Body of pancreas (tissue), 4 donors: ENCODE results near the gene AMZ2. TPM values are rescaled to one million over a fixed set of nuclear protein-coding genes. Genes with fewer than 3 reads are reported as not detected.
"Not testable (repeated sequence)": the region's sequence is repeated elsewhere in the genome, so short reads cannot be mapped to it uniquely, and the experiment has no call there.

ENCODE experiments used
- ATAC-seq: fragments of 150-250 bp; one replicate; pipeline ENCODE4 v1.9.1; 2016
- DNase-seq, 4 donors: peaks; one replicate each; pipeline ENCODE4 v3.0.0-alpha.2; 2019
- H3K27ac ChIP-seq, 4 donors: fragments of 200-600 bp; sonication (generic); 1 replicate in 3 of 4; 2 replicates in 1 of 4; pipeline versions ENCODE4 v1.5.1 to v1.6.1; 2016 to 2019; ENCODE audit warnings: mild to moderate bottlenecking in 1 of 4, mixed read lengths in 1 of 4, moderate library complexity in 1 of 4
- H3K27me3 ChIP-seq, 2 donors: fragments of 200-600 bp; sonication (generic); one replicate each; pipeline ENCODE4 v1.6.0; 2016; ENCODE audit warnings: mild to moderate bottlenecking in 1 of 2
- H3K36me3 ChIP-seq, 2 donors: fragments of 200-600 bp; sonication (generic); replicated peaks in 1 of 2; 2 replicates each; pipeline ENCODE4 v1.5.1; 2016; ENCODE audit warnings: low read depth in 2 of 2; ENCODE audit not compliant: insufficient read depth in 1 of 2
- H3K4me1 ChIP-seq: fragments of 200-600 bp; sonication (generic); one replicate; pipeline ENCODE4 v1.6.0; 2016
- H3K4me3 ChIP-seq, 2 donors: fragments of 200-600 bp; sonication (generic); 1 replicate in 1 of 2; 2 replicates in 1 of 2; pipeline ENCODE4 v1.5.1; 2016 to 2019
- H3K9me3 ChIP-seq, 3 donors: fragments of 200-600 bp; sonication (generic); 1 replicate in 2 of 3; 2 replicates in 1 of 3; pipeline ENCODE4 v1.5.1; 2016
- CTCF ChIP-seq, 7 experiments: fragments of 450-650 bp in 4 of 7; fragments of 200-600 bp in 3 of 7; sonication (generic) in 3 of 7; IDR thresholded peaks; one replicate each; pipeline ENCODE4 v1.5.1; 2016 to 2019; ENCODE audit warnings: antibody characterized with exemption in 7 of 7
- POLR2A ChIP-seq, 3 donors: fragments of 450-650 bp; IDR thresholded peaks; one replicate each; pipeline ENCODE4 v1.6.1; 2016; ENCODE audit warnings: antibody characterized with exemption in 3 of 3, mild to moderate bottlenecking in 2 of 3
- WGBS, 2 donors: methylation state at CpG; one replicate each; pipeline ENCODE4 v1.1.5; 2017; 5-methylcytosine and 5-hydroxymethylcytosine counted together
- intact Hi-C: fragments of 100-400 bp; cut with DNase I; formaldehyde crosslinking; loops from one replicate; pipeline ENCODE4 v1.15.1; 2023
- total RNA-seq, 2 donors: library from RNA; depleted of rRNA; stranded (reverse); fragments of >200 nt; gene quantifications; one replicate each; pipeline ENCODE4 v1.1.0, GENCODE V29; 2016

The AMZ2 gene
- total RNA-seq, 2 donors from 2014 or later = 23.3 to 28.3 TPM

- H3K27me3 ChIP-seq = no peaks in the 10 kb centered on the region
- DNase-seq (peak in 3 of 4 donors; percentile 57 to 66 (median 60)), ATAC-seq (peak; percentile 38)
- no peak for TF ChIP-seq CTCF (IDR thresholded peaks at IDR 0.05)
- TF ChIP-seq POLR2A (IDR thresholded peaks at IDR 0.05) = no peak
- peak overlapping the region; percentile 54 to 67 for H3K4me3 ChIP-seq
- H3K36me3 ChIP-seq = no peaks in the 10 kb centered on the region
- WGBS, 2 donors = 1% methylated on average over 15 to 19 of the region's 19 CpGs
- peak overlapping the region; percentile 73 to 94 (median 88) for H3K27ac ChIP-seq
- peaks cover 7% of the 10 kb centered on the region for H3K4me1 ChIP-seq
- H3K9me3 ChIP-seq = no peaks in the 10 kb centered on the region
- intact Hi-C loops = no loop called here
Measured at GRCh38 chr17:68248199-68248825, 469 bp downstream of the AMZ2 start.

- no peaks in the 10 kb centered on the region for H3K36me3 ChIP-seq
- DNase-seq (no peak), ATAC-seq (no peak)
- H3K4me3 ChIP-seq = no peak overlapping the region
- H3K4me1 ChIP-seq = peaks cover 7% of the 10 kb centered on the region
- H3K27ac ChIP-seq = peak overlapping the region in 3 of 4 donors; percentile 11 to 94 (median 84)
- TF ChIP-seq CTCF (IDR thresholded peaks at IDR 0.05) = no peak
- TF ChIP-seq POLR2A (IDR thresholded peaks at IDR 0.05) = no peak
- intact Hi-C loops = no loop called here
- no peaks in the 10 kb centered on the region for H3K27me3 ChIP-seq
- WGBS, 2 donors = 68% methylated on average over 5 of the region's 5 CpGs
- H3K9me3 ChIP-seq = no peaks in the 10 kb centered on the region
Measured at GRCh38 chr17:68248891-68249290, 1.0 kb downstream of the AMZ2 start.

- H3K4me1 ChIP-seq = peaks cover 7% of the 10 kb centered on the region
- no peak overlapping the region for H3K4me3 ChIP-seq
- ATAC-seq = no peak
- DNase-seq = no peak
- no peaks in the 10 kb centered on the region for H3K9me3 ChIP-seq
- H3K36me3 ChIP-seq = no peaks in the 10 kb centered on the region
- TF ChIP-seq POLR2A (IDR thresholded peaks at IDR 0.05) (no peak), CTCF (IDR thresholded peaks at IDR 0.05) (no peak)
- intact Hi-C loops = no loop called here
- no peak overlapping the region for H3K27ac ChIP-seq
- no peaks in the 10 kb centered on the region for H3K27me3 ChIP-seq
- 60 to 65% methylated on average over 7 of the region's 7 CpGs for WGBS, 2 donors
Measured at GRCh38 chr17:68249354-68249765, 1.5 kb downstream of the AMZ2 start.

- 78 to 91% methylated on average over 7 of the region's 7 CpGs for WGBS, 2 donors
- DNase-seq, ATAC-seq, H3K27me3 ChIP-seq, H3K27ac ChIP-seq, H3K36me3 ChIP-seq, H3K4me3 ChIP-seq, H3K4me1 ChIP-seq, H3K9me3 ChIP-seq, intact Hi-C loops: not testable (repeated sequence)
Measured at GRCh38 chr17:68253426-68253825, 5.6 kb downstream of the AMZ2 start.

GRCh38 chr17:68255151-68255550 lies 7.3 kb downstream of the AMZ2 start:
- intact Hi-C loops = no loop called here
- H3K36me3 ChIP-seq = peaks cover 0 to 2% of the 10 kb centered on the region in 2 donors

More at GRCh38 chr17:68255151-68255550, 7.3 kb downstream of the AMZ2 start:
- Histone ChIP-seq H3K9me3 (no peaks in the 10 kb centered on the region), H3K4me1 (no peaks in the 10 kb centered on the region), H3K27ac (no peak overlapping the region), H3K27me3 (no peaks in the 10 kb centered on the region), H3K4me3 (no peak overlapping the region)
- WGBS, 2 donors = 78 to 90% methylated on average over 4 of the region's 4 CpGs
- no peak for TF ChIP-seq POLR2A (IDR thresholded peaks at IDR 0.05)
- no peak for TF ChIP-seq CTCF (IDR thresholded peaks at IDR 0.05)
- DNase-seq (no peak), ATAC-seq (no peak)
